Gastrocnemius medialis (tissue), 4 donors: ENCODE measurements around the gene ZMYND8. TPM values are rescaled to one million over a fixed set of nuclear protein-coding genes. Genes with fewer than 3 reads are reported as not detected.

Experiments
- ATAC-seq, 2 donors: fragments of 150-250 bp; one replicate each; pipeline ENCODE4 v1.9.1; 2016
- DNase-seq, 2 donors: peaks; one replicate each; pipeline ENCODE4 v3.0.0-alpha.2; 2019
- H3K27ac ChIP-seq, 4 donors: fragments of 200-600 bp; sonication (generic); 1 replicate in 1 of 4; 2 replicates in 3 of 4; pipeline ENCODE4 v1.5.1; 2016 to 2018; ENCODE audit warnings: mild to moderate bottlenecking in 2 of 4, moderate library complexity in 1 of 4
- H3K27me3 ChIP-seq, 3 donors: fragments of 200-600 bp; sonication (generic) in 2 of 3; 1 replicate in 1 of 3; 2 replicates in 2 of 3; pipeline versions ENCODE4 v1.5.1 to v1.6.0; 2016 to 2019; ENCODE audit warnings: mild to moderate bottlenecking in 1 of 3, moderate library complexity in 1 of 3
- H3K36me3 ChIP-seq, 2 donors: fragments of 200-600 bp; sonication (generic) in 1 of 2; one replicate each; pipeline ENCODE4 v1.5.1; 2017 to 2018
- H3K4me1 ChIP-seq, 2 donors: fragments of 200-600 bp; sonication (generic) in 1 of 2; one replicate each; pipeline ENCODE4 v1.5.1; 2016 to 2017; ENCODE audit warnings: mild to moderate bottlenecking in 2 of 2
- H3K4me3 ChIP-seq, 4 donors: fragments of 200-600 bp; sonication (generic) in 3 of 4; 1 replicate in 1 of 4; 2 replicates in 3 of 4; pipeline ENCODE4 v1.5.1; 2016 to 2019; ENCODE audit warnings: mild to moderate bottlenecking in 2 of 4
- H3K9me3 ChIP-seq, 3 donors: fragments of 200-600 bp; sonication (generic) in 2 of 3; 1 replicate in 1 of 3; 2 replicates in 2 of 3; pipeline ENCODE4 v1.5.1; 2016 to 2019
- POLR2A ChIP-seq, 2 donors: fragments of 450-650 bp; IDR thresholded peaks; one replicate each; pipeline ENCODE4 v1.6.1; 2017; ENCODE audit warnings: antibody characterized with exemption in 2 of 2, mild to moderate bottlenecking in 2 of 2, moderate library complexity in 2 of 2
- in situ Hi-C, 4 donors: fragments of 200-750 bp; cut with MboI; loops; one replicate each; pipeline versions ENCODE4 v1.15.0 to v1.8.0; 2017; ENCODE audit warnings: low sequenced_read_pairs in 4 of 4
- intact Hi-C: fragments of 100-400 bp; cut with DNase I; formaldehyde crosslinking; loops from one replicate; pipeline ENCODE4 v1.15.1; 2023; ENCODE audit warnings: low total_unique reads
- total RNA-seq, 4 donors: library from RNA; depleted of rRNA; stranded (reverse); fragments of >200 nt; gene quantifications; one replicate each; pipeline versions ENCODE4 v1.1.0 to v1.2.3, GENCODE V29; 2016
- TF ChIP-seq, protein P1 (sequence below), 5 experiments: fragments of 450-650 bp in 3 of 5; fragments of 200-600 bp in 2 of 5; sonication (generic) in 2 of 5; IDR thresholded peaks in 4 of 5; conservative IDR thresholded peaks in 1 of 5; 1 replicate in 4 of 5; 2 replicates in 1 of 5; pipeline ENCODE4 v1.5.1; 2016 to 2019; ENCODE audit warnings: antibody characterized with exemption in 5 of 5, mild to moderate bottlenecking in 3 of 5, moderate library complexity in 3 of 5

ZMYND8 gene
- total RNA-seq, 4 donors from 2014 or later: 15.1 to 32.2 (median 19.7) TPM

DNA sequence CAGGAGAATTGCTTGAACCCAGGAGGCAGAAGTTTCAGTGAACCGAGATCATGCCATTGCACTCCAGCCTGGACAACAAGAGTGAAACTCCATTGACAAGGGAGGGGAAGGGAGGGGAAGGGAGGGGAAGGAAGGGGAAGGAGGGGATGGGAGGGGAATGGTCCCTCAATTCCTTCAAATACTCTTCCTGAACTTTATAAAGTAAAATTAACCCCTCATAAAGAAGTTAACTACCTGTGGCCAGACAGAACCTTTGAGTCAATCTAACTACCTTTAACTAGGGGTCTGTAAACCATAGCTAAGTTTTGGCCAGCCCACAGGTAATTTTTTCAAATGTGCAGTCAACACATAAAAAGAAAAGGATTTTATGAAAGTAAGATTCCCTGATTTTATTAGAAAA lies 131.0 kb downstream of the ZMYND8 start:
- H3K4me3 ChIP-seq: no peak overlapping the region
- H3K4me1 ChIP-seq: no peaks in the 10 kb centered on the region
- DNase-seq: no peak
- intact Hi-C loops (no loop called here), in situ Hi-C loops (no loop called here)
- no peaks in the 10 kb centered on the region for H3K9me3 ChIP-seq
- H3K36me3 ChIP-seq: peaks cover 0 to 87% of the 10 kb centered on the region in 2 donors
- ATAC-seq: no peak
- no peaks in the 10 kb centered on the region for H3K27me3 ChIP-seq
- H3K27ac ChIP-seq: no peak overlapping the region
- TF ChIP-seq, protein P1, sequence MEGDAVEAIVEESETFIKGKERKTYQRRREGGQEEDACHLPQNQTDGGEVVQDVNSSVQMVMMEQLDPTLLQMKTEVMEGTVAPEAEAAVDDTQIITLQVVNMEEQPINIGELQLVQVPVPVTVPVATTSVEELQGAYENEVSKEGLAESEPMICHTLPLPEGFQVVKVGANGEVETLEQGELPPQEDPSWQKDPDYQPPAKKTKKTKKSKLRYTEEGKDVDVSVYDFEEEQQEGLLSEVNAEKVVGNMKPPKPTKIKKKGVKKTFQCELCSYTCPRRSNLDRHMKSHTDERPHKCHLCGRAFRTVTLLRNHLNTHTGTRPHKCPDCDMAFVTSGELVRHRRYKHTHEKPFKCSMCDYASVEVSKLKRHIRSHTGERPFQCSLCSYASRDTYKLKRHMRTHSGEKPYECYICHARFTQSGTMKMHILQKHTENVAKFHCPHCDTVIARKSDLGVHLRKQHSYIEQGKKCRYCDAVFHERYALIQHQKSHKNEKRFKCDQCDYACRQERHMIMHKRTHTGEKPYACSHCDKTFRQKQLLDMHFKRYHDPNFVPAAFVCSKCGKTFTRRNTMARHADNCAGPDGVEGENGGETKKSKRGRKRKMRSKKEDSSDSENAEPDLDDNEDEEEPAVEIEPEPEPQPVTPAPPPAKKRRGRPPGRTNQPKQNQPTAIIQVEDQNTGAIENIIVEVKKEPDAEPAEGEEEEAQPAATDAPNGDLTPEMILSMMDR (IDR thresholded peaks at IDR 0.05 in 4 of 5, conservative IDR thresholded peaks at IDR 0.05 in 1 of 5): no peak
- TF ChIP-seq POLR2A (IDR thresholded peaks at IDR 0.05): no peak

- TF ChIP-seq, protein P1 (IDR thresholded peaks at IDR 0.05 in 4 of 5, conservative IDR thresholded peaks at IDR 0.05 in 1 of 5): no peak
- TF ChIP-seq POLR2A (IDR thresholded peaks at IDR 0.05): no peak
- Histone ChIP-seq H3K27me3 (no peaks in the 10 kb centered on the region), H3K4me1 (no peaks in the 10 kb centered on the region), H3K27ac (no peak overlapping the region), H3K9me3 (no peaks in the 10 kb centered on the region), H3K36me3 (peaks cover 0 to 93% of the 10 kb centered on the region in 2 donors), H3K4me3 (no peak overlapping the region)
- intact Hi-C loops (no loop called here), in situ Hi-C loops (no loop called here)
- ATAC-seq (no peak), DNase-seq (no peak)
Observed at GRCh38 chr20:47224857-47225256, 131.6 kb downstream of the ZMYND8 start.

DNA sequence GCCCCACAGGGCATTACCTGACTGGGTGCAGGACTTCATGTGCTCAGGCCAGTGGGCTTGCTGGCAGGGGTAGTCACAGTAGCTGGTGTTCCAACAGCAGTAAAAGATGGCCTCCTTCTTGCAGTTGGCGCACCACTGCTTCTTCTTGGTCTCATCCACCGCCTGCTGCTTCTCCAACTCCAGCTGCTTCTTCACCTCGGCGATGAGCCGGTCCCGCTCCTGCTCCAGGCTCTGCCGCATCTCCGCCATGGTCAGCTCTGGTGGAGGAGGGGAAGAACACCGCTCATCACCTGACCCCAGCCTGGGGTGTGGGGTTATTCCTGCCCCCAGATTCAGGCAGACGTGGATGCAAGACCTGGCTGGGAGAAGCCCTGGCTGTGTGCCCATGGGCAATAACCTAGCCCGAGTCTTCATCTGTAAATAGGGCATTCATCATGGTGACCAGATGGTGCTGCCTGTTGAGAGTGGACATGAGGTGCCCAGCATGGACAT lies 132.2 kb downstream of the ZMYND8 start:
- in situ Hi-C loops: no loop called here
- Histone ChIP-seq H3K36me3 (peaks cover 0 to 93% of the 10 kb centered on the region in 2 donors), H3K27ac (no peak overlapping the region), H3K4me1 (no peaks in the 10 kb centered on the region), H3K9me3 (no peaks in the 10 kb centered on the region), H3K4me3 (no peak overlapping the region), H3K27me3 (no peaks in the 10 kb centered on the region)
- ATAC-seq (no peak), DNase-seq (no peak)
- intact Hi-C loops: no loop called here
- TF ChIP-seq POLR2A (IDR thresholded peaks at IDR 0.05): no peak
- TF ChIP-seq, protein P1 (IDR thresholded peaks at IDR 0.05 in 4 of 5, conservative IDR thresholded peaks at IDR 0.05 in 1 of 5): no peak

DNA sequence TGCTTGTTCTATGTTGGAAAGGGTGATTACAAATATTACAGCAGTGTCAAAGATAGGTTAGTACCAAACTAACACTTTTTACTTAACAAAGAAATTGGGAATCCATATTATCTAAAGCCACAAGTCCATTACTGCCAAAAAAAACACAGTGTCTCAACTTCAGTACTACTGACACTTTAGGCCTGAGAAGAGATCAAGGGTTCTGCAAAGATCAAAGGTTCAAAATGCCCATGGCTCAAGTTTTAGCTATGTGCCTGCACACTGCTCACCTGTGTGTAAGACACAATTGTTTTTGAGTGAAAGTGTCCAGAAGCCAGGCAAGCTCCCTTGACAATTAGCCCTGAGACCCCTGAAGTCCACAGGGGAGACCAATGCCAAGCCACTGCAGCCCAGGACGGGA lies 132.6 kb downstream of the ZMYND8 start:
- ATAC-seq (no peak), DNase-seq (no peak)
- in situ Hi-C loops: no loop called here
- H3K9me3 ChIP-seq: no peaks in the 10 kb centered on the region
- H3K4me3 ChIP-seq: no peak overlapping the region
- intact Hi-C loops: no loop called here
- H3K27me3 ChIP-seq: no peaks in the 10 kb centered on the region
- H3K36me3 ChIP-seq: peaks cover 0 to 91% of the 10 kb centered on the region in 2 donors
- no peak overlapping the region for H3K27ac ChIP-seq
- H3K4me1 ChIP-seq: no peaks in the 10 kb centered on the region
- TF ChIP-seq POLR2A (IDR thresholded peaks at IDR 0.05): no peak
- TF ChIP-seq, protein P1 (IDR thresholded peaks at IDR 0.05 in 4 of 5, conservative IDR thresholded peaks at IDR 0.05 in 1 of 5): no peak
